K562 (cell line): ENCODE data around the gene U2AF1L4. TPM values are rescaled to one million over a fixed set of nuclear protein-coding genes. Genes with fewer than 3 reads are reported as not detected.

ENCODE experiments used
- ATAC-seq: fragments of 200-7000 bp; cut with Tn5 transposase; 3 replicates; pipeline ENCODE4 v1.9.1; 2020; ENCODE audit warnings: moderate library complexity
- BruUV-seq: library from RNA; stranded (reverse); fragments of 400-500 nt; replicated peaks from 2 replicates; lab custom pipeline; 2021; lab: Mats Ljungman, UMichigan
- CTCF ChIA-PET: fragments of 300-600 bp; formaldehyde crosslinking; extraction: SDS; loops from one replicate; lab custom pipeline; 2021; ENCODE audit warnings: low intra/inter-chr PET ratio; lab: Yijun Ruan, JAX
- POLR2A ChIA-PET: fragments of 300-600, 350-650 bp; sonication (Branson Sonifier 250); formaldehyde crosslinking; extraction: SDS; loops from one replicate; lab custom pipeline; 2021; ENCODE audit warnings: antibody characterized with exemption, inconsistent platforms; lab: Yijun Ruan, JAX
- DNase-seq, 4 experiments: peaks; one replicate each; pipeline versions ENCODE4 v3.0.0 to v3.0.0-alpha.2; 2011 to 2018; ENCODE audit warnings: low spot score in 3 of 4, mixed read lengths in 3 of 4; ENCODE audit errors: extremely low read depth in 1 of 4
- FAIRE-seq: peaks from 2 replicates; lab custom pipeline; 2011; peaks lifted over from hg19 to GRCh38; lab: Jason Lieb, UNC
- H2AFZ ChIP-seq: 2 replicates; pipeline ENCODE4 v1.6.0; 2011; ENCODE audit warnings: low read depth, low read length, control low read depth, inconsistent platforms
- H3K27ac ChIP-seq: fragments of 200-600 bp; 3 replicates; pipeline ENCODE4 v1.8.0; 2011; ENCODE audit warnings: low read depth, mild to moderate bottlenecking, control low read depth, inconsistent platforms, low read length, moderate library complexity, mixed read lengths; ENCODE audit errors: extremely low read depth
- H3K27me3 ChIP-seq, 2 experiments: fragments of 300-600 bp in 1 of 2; 2 replicates in 1 of 2; 3 replicates in 1 of 2; pipeline versions ENCODE4 v1.6.0 to v1.8.0; 2011; ENCODE audit warnings: inconsistent platforms in 2 of 2, low read length in 2 of 2, mild to moderate bottlenecking in 1 of 2, mixed read lengths in 1 of 2, moderate library complexity in 1 of 2; ENCODE audit not compliant: control insufficient read depth in 2 of 2, insufficient read depth in 2 of 2
- H3K36me3 ChIP-seq: fragments of 300-600 bp; 3 replicates; pipeline ENCODE4 v1.8.0; 2011; ENCODE audit warnings: mild to moderate bottlenecking, low read length, inconsistent platforms; ENCODE audit not compliant: control insufficient read depth, insufficient read depth
- H3K4me1 ChIP-seq, 2 experiments: fragments of 200-600 bp in 1 of 2; replicated peaks in 1 of 2; 2 replicates in 1 of 2; 3 replicates in 1 of 2; pipeline versions ENCODE4 v1.5.1 to v1.8.0; 2011; ENCODE audit warnings: inconsistent platforms in 2 of 2, low read length in 2 of 2, mild to moderate bottlenecking in 1 of 2, mixed read lengths in 1 of 2, moderate library complexity in 1 of 2; ENCODE audit not compliant: control insufficient read depth in 2 of 2, insufficient read depth in 2 of 2
- H3K4me2 ChIP-seq: 2 replicates; pipeline ENCODE4 v1.6.1; 2011; ENCODE audit warnings: low read length, control low read depth, inconsistent platforms, mixed read lengths; ENCODE audit not compliant: insufficient read depth
- H3K4me3 ChIP-seq: fragments of 200-600 bp; sonication (generic), shearing (Covaris generic); 2 replicates; pipeline ENCODE4 v1.5.1; 2016; ENCODE audit warnings: control low read depth, inconsistent platforms
- H3K79me2 ChIP-seq: fragments of 200-600 bp; 3 replicates; pipeline ENCODE4 v1.8.0; 2011; ENCODE audit warnings: low read length, inconsistent platforms; ENCODE audit not compliant: control insufficient read depth, insufficient read depth
- H3K9ac ChIP-seq, 2 experiments: 2 replicates each; pipeline versions ENCODE4 v1.6.0 to v1.6.1; 2011; ENCODE audit warnings: low read depth in 2 of 2, low read length in 2 of 2, control low read depth in 1 of 2, inconsistent platforms in 1 of 2, mild to moderate bottlenecking in 1 of 2, mixed read lengths in 1 of 2; ENCODE audit not compliant: insufficient read depth in 1 of 2
- H3K9me1 ChIP-seq: one replicate; pipeline ENCODE4 v1.6.0; 2011; ENCODE audit warnings: inconsistent platforms, mild to moderate bottlenecking, low read length, moderate library complexity; ENCODE audit not compliant: control insufficient read depth, insufficient read depth
- H3K9me3 ChIP-seq: replicated peaks from 2 replicates; pipeline ENCODE4 v1.5.1; 2011; ENCODE audit warnings: low read depth, low read length, inconsistent platforms; ENCODE audit not compliant: control insufficient read depth, insufficient read depth
- H4K20me1 ChIP-seq: replicated peaks from 2 replicates; pipeline ENCODE4 v1.6.1; 2011; ENCODE audit warnings: low read length, inconsistent platforms, mixed read lengths; ENCODE audit not compliant: control insufficient read depth, insufficient read depth
- BRF1 ChIP-seq: IDR thresholded peaks from 3 replicates; pipeline ENCODE4 v1.6.1; 2011; ENCODE audit warnings: borderline replicate concordance, mild to moderate bottlenecking; ENCODE audit not compliant: insufficient read length; ENCODE audit errors: extremely low read depth
- CCNT2 ChIP-seq: IDR thresholded peaks from 2 replicates; pipeline ENCODE4 v1.6.1; 2011; ENCODE audit warnings: borderline replicate concordance, low read depth, mild to moderate bottlenecking, moderate library complexity, mixed read lengths, low read length; ENCODE audit not compliant: insufficient read length; ENCODE audit errors: extremely low read depth
- DMBX1 ChIP-seq: fragments of 250-450 bp; sonication (Bioruptor Pico); IDR thresholded peaks from 2 replicates; pipeline ENCODE4 v1.8.0; 2022; ENCODE audit warnings: inconsistent platforms, mild to moderate bottlenecking, moderate library complexity, borderline replicate concordance
- ETV5 ChIP-seq: sonication (generic); formaldehyde crosslinking; IDR thresholded peaks from 2 replicates; pipeline ENCODE4 v1.4.0; 2020; ENCODE audit warnings: low read depth, mild to moderate bottlenecking, missing genetic modification reagents
- NBN ChIP-seq: fragments of 450-650 bp; IDR thresholded peaks from 2 replicates; pipeline ENCODE4 v1.6.1; 2016; ENCODE audit warnings: low read depth, mild to moderate bottlenecking
- POLR2A ChIP-seq: fragments of 450-650 bp; conservative IDR thresholded peaks from 2 replicates; pipeline ENCODE4 v1.6.1; 2016
- STAT5A ChIP-seq: IDR thresholded peaks from 2 replicates; pipeline ENCODE4 v1.6.1; 2012; ENCODE audit warnings: low read length, inconsistent platforms, borderline replicate concordance
- ZNF444 ChIP-seq: fragments of 250-450 bp; sonication (Bioruptor Pico); IDR thresholded peaks from 2 replicates; pipeline ENCODE4 v1.4.0; 2020; ENCODE audit warnings: mild to moderate bottlenecking, moderate library complexity
- ZNF445 ChIP-seq: fragments of 250-450 bp; sonication (Bioruptor Pico); IDR thresholded peaks from 2 replicates; pipeline ENCODE4 v1.4.0; 2020; ENCODE audit warnings: low read depth, mild to moderate bottlenecking, moderate library complexity
- WGBS: fragments of 100-300 bp; shearing (Covaris generic); methylation state at CpG from one replicate; pipeline ENCODE4 v1.1.6; 2016; ENCODE audit warnings: low coverage, mixed read lengths; ENCODE audit not compliant: insufficient coverage; ENCODE audit errors: missing lambda C conversion rate; 5-methylcytosine and 5-hydroxymethylcytosine counted together
- in situ Hi-C: fragments of 300-500 bp; cut with MboI; formaldehyde crosslinking; loops from 4 replicates; pipeline ENCODE4 v1.15.0; 2018; ENCODE audit warnings: inconsistent platforms, mixed read lengths
- intact Hi-C: fragments of 100-400 bp; cut with micrococcal nuclease; formaldehyde crosslinking; loops from 2 replicates; pipeline ENCODE4 v1.14.2; 2022
- polyA plus RNA-seq, 8 experiments: library from polyadenylated mRNA; depleted of rRNA in 4 of 8; stranded (reverse) in 5 of 8; unstranded in 3 of 8; fragments of >200 nt; fragmentation: Nextera tagmentation in 2 of 8; fragmentation: Illumina TruSeq in 1 of 8; extraction: Ambion mirVana in 2 of 8; extraction: Trizol in 1 of 8; gene quantifications; 2 replicates each; pipeline versions ENCODE4 v1.2.1 to v1.2.3, GENCODE V29; 2011 to 2014; ENCODE audit warnings: inconsistent platforms in 1 of 8, missing spikeins in 1 of 8
- total RNA-seq, 7 experiments: library from RNA; depleted of rRNA in 6 of 7; stranded (reverse); fragments of >200 nt in 6 of 7; fragmentation: Illumina TruSeq in 2 of 7; extraction: Trizol in 2 of 7; gene quantifications; 2 replicates each; pipeline versions ENCODE4 v1.2.1 to v1.2.3, GENCODE V29; 2011 to 2021; ENCODE audit warnings: low replicate concordance in 1 of 7
- TF ChIP-seq, protein P1 (sequence below): sonication (generic); formaldehyde crosslinking; IDR thresholded peaks from 2 replicates; pipeline ENCODE4 v1.4.0; 2020; ENCODE audit warnings: mild to moderate bottlenecking, missing genetic modification reagents
- TF ChIP-seq, protein P2 (sequence below): fragments of 450-650 bp; IDR thresholded peaks from 2 replicates; pipeline ENCODE4 v1.7.1; 2018; ENCODE audit warnings: mild to moderate bottlenecking, low read depth; ENCODE audit not compliant: partially characterized antibody
- TF ChIP-seq, protein P3 (sequence below): sonication (generic); formaldehyde crosslinking; IDR thresholded peaks from 2 replicates; pipeline ENCODE4 v1.8.1; 2023; ENCODE audit warnings: mild to moderate bottlenecking, missing genetic modification reagents

U2AF1L4 gene
- total and polyA plus RNA-seq, 9 of the 15 experiments (the other 6 are each of a cell fraction or from before 2014, with no cell fraction given), result 8.4 to 19.5 (median 12.6) TPM

DNA sequence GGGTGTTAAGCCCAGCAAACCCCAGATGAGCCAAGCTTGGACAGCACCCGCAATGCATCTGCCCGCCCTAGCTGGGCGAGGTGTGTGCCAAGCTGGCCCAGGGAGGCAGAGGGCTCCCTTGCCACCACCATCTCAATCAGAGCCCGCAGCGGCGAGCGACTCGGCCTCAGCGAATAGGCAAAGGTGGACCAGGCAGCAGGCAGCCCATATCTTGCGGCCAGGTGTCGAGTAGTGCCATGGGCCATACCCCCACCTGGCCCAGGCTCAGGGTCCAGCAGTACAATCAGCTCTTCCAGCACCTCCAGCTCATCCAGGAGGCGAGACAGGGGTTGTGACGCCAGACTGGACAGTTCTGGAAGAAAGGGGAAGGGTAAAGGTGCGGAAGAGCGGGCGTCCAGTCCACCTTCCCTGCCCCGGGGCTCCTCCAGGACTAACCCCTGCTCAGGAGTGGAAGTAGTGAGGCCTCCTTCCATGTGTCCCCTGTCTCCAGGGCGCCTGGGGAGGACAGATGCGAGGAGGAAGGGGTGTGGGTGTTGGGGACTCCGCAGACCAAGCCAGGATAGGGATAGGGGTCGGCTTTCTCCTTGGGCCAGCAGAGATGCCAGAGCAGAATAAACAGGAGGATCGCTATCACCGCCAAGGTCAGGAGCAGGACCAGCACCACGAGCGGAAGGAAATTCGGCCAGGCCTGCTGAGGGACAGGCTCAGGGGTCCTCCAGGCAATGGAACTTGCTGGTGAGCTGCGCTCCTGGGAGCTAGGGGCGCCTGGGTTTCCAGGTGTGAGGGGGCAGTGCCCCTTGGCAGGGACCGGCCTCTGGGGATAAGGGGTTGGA, 5.7 kb downstream of the U2AF1L4 start:
- Histone ChIP-seq H3K4me1 (peaks cover 22 to 50% of the 10 kb centered on the region in 2 experiments; a peak in 4 of 5 replicates), H3K9me1 (no peaks in the 10 kb centered on the region), H3K79me2 (no peaks in the 10 kb centered on the region; the same call in 2 of the 3 replicates), H3K36me3 (peaks cover 66% of the 10 kb centered on the region; the same call in 2 of the 3 replicates), H4K20me1 (no peaks in the 10 kb centered on the region), H3K4me3 (peak overlapping the region; percentile 65), H3K27me3 (no peaks in the 10 kb centered on the region), H3K27ac (peak overlapping the region; percentile 66), H3K9ac (peak overlapping the region; percentile 53 to 92), H3K9me3 (no peaks in the 10 kb centered on the region), H3K4me2 (peak overlapping the region; percentile 82), H2AFZ (no peak overlapping the region)
- POLR2A ChIA-PET, result interaction anchor here (0.9 to 2.7 kb wide), 6 partner anchors 8 to 35 kb away, joined by 3 to 19 read pairs (median 4); partner anchors contain the start of genes PROSER3 and ZBTB32
- WGBS, result 83% methylated on average over 27 of the region's 29 CpGs
- no peak for FAIRE-seq
- no peak for ATAC-seq
- no peak for DNase-seq
- in situ Hi-C loops (no loop called here), intact Hi-C loops (loop anchor here (10.0 kb wide), 1 partner anchor 95 kb away; the partner anchor contains the start of genes COX6B1 and ETV2)
- CTCF ChIA-PET, result no interaction called here
- BruUV-seq, result no TSS peak
- TF ChIP-seq, protein P1, sequence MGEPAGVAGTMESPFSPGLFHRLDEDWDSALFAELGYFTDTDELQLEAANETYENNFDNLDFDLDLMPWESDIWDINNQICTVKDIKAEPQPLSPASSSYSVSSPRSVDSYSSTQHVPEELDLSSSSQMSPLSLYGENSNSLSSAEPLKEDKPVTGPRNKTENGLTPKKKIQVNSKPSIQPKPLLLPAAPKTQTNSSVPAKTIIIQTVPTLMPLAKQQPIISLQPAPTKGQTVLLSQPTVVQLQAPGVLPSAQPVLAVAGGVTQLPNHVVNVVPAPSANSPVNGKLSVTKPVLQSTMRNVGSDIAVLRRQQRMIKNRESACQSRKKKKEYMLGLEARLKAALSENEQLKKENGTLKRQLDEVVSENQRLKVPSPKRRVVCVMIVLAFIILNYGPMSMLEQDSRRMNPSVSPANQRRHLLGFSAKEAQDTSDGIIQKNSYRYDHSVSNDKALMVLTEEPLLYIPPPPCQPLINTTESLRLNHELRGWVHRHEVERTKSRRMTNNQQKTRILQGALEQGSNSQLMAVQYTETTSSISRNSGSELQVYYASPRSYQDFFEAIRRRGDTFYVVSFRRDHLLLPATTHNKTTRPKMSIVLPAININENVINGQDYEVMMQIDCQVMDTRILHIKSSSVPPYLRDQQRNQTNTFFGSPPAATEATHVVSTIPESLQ, result no peak
- TF ChIP-seq, protein P2, sequence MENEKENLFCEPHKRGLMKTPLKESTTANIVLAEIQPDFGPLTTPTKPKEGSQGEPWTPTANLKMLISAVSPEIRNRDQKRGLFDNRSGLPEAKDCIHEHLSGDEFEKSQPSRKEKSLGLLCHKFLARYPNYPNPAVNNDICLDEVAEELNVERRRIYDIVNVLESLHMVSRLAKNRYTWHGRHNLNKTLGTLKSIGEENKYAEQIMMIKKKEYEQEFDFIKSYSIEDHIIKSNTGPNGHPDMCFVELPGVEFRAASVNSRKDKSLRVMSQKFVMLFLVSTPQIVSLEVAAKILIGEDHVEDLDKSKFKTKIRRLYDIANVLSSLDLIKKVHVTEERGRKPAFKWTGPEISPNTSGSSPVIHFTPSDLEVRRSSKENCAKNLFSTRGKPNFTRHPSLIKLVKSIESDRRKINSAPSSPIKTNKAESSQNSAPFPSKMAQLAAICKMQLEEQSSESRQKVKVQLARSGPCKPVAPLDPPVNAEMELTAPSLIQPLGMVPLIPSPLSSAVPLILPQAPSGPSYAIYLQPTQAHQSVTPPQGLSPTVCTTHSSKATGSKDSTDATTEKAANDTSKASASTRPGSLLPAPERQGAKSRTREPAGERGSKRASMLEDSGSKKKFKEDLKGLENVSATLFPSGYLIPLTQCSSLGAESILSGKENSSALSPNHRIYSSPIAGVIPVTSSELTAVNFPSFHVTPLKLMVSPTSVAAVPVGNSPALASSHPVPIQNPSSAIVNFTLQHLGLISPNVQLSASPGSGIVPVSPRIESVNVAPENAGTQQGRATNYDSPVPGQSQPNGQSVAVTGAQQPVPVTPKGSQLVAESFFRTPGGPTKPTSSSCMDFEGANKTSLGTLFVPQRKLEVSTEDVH, result no peak
- TF ChIP-seq BRF1 (no peak), CCNT2 (no peak), ETV5 (no peak), POLR2A (peak; percentile 53), DMBX1 (no peak), ZNF445 (no peak), STAT5A (no peak), NBN (no peak), ZNF444 (CRISPR knock-in tag) (no peak)
- TF ChIP-seq, protein P3, sequence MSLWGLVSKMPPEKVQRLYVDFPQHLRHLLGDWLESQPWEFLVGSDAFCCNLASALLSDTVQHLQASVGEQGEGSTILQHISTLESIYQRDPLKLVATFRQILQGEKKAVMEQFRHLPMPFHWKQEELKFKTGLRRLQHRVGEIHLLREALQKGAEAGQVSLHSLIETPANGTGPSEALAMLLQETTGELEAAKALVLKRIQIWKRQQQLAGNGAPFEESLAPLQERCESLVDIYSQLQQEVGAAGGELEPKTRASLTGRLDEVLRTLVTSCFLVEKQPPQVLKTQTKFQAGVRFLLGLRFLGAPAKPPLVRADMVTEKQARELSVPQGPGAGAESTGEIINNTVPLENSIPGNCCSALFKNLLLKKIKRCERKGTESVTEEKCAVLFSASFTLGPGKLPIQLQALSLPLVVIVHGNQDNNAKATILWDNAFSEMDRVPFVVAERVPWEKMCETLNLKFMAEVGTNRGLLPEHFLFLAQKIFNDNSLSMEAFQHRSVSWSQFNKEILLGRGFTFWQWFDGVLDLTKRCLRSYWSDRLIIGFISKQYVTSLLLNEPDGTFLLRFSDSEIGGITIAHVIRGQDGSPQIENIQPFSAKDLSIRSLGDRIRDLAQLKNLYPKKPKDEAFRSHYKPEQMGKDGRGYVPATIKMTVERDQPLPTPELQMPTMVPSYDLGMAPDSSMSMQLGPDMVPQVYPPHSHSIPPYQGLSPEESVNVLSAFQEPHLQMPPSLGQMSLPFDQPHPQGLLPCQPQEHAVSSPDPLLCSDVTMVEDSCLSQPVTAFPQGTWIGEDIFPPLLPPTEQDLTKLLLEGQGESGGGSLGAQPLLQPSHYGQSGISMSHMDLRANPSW (CRISPR knock-in tag), result no peak
